Liver (tissue), 9 donors: Measurements from ENCODE around the gene CDK5RAP3. TPM values are rescaled to one million over a fixed set of nuclear protein-coding genes. Genes with fewer than 3 reads are reported as not detected.

Experiments
- DNase-seq: peaks from one replicate; pipeline ENCODE4 v3.0.0-alpha.2; 2017; ENCODE audit warnings: low spot score
- H3K27ac ChIP-seq, 2 donors: one replicate each; pipeline ENCODE4 v1.7.0; 2013; ENCODE audit warnings: inconsistent platforms in 2 of 2, low read length in 2 of 2, control low read depth in 1 of 2, low read depth in 1 of 2, mild to moderate bottlenecking in 1 of 2
- H3K27me3 ChIP-seq, 4 donors: one replicate each; pipeline versions ENCODE4 v1.6.1 to v1.7.0; 2013; ENCODE audit warnings: low read length in 3 of 4, inconsistent platforms in 1 of 4, mild to moderate bottlenecking in 1 of 4, moderate library complexity in 1 of 4; ENCODE audit not compliant: control insufficient read depth in 4 of 4, insufficient read depth in 4 of 4
- H3K36me3 ChIP-seq, 4 donors: one replicate each; pipeline versions ENCODE4 v1.6.1 to v1.7.0; 2013; ENCODE audit warnings: low read length in 3 of 4, mild to moderate bottlenecking in 3 of 4, low read depth in 1 of 4, moderate library complexity in 1 of 4; ENCODE audit not compliant: control insufficient read depth in 4 of 4, insufficient read depth in 3 of 4
- H3K4me1 ChIP-seq, 4 donors: one replicate each; pipeline versions ENCODE4 v1.6.1 to v1.7.0; 2013; ENCODE audit warnings: low read length in 3 of 4, mild to moderate bottlenecking in 3 of 4, moderate library complexity in 1 of 4; ENCODE audit not compliant: control insufficient read depth in 4 of 4, insufficient read depth in 4 of 4
- H3K4me3 ChIP-seq, 3 donors: one replicate each; pipeline versions ENCODE4 v1.6.1 to v1.7.0; 2013; ENCODE audit warnings: low read length in 3 of 3, control low read depth in 1 of 3, low read depth in 1 of 3, mild to moderate bottlenecking in 1 of 3
- H3K9ac ChIP-seq, 2 donors: one replicate each; pipeline ENCODE4 v1.7.0; 2013; ENCODE audit warnings: low read length in 2 of 2, mild to moderate bottlenecking in 2 of 2, moderate library complexity in 2 of 2, control low read depth in 1 of 2, low read depth in 1 of 2
- H3K9me3 ChIP-seq, 4 donors: one replicate each; pipeline versions ENCODE4 v1.6.1 to v1.7.0; 2013; ENCODE audit warnings: low read length in 3 of 4; ENCODE audit not compliant: control insufficient read depth in 4 of 4
- CTCF ChIP-seq: fragments of 150-350 bp; IDR thresholded peaks from 2 replicates; pipeline ENCODE4 v1.5.1; 2017; ENCODE audit warnings: improper control_type of control experiment, low read depth, low read length; ENCODE audit not compliant: missing input control
- EGR1 ChIP-seq, 2 donors: IDR thresholded peaks; 2 replicates each; pipeline ENCODE4 v1.6.1; 2016 to 2018; ENCODE audit warnings: antibody characterized with exemption in 2 of 2, low read depth in 2 of 2
- FOXA1 ChIP-seq: IDR thresholded peaks from 2 replicates; pipeline ENCODE4 v1.6.1; 2016; ENCODE audit warnings: antibody characterized with exemption
- FOXA2 ChIP-seq: IDR thresholded peaks from 2 replicates; pipeline ENCODE4 v1.6.1; 2016; ENCODE audit warnings: antibody characterized with exemption
- GABPA ChIP-seq, 2 donors: IDR thresholded peaks in 1 of 2; conservative IDR thresholded peaks in 1 of 2; 2 replicates each; pipeline ENCODE4 v1.6.1; 2016; ENCODE audit warnings: antibody characterized with exemption in 2 of 2, mild to moderate bottlenecking in 1 of 2, moderate library complexity in 1 of 2
- HNF4G ChIP-seq: IDR thresholded peaks from 2 replicates; pipeline ENCODE4 v1.6.1; 2016; ENCODE audit warnings: antibody characterized with exemption
- JUND ChIP-seq, 2 donors: IDR thresholded peaks; 2 replicates each; pipeline ENCODE4 v1.6.1; 2016; ENCODE audit warnings: antibody characterized with exemption in 2 of 2
- NR2F2 ChIP-seq: IDR thresholded peaks from 2 replicates; pipeline ENCODE4 v1.6.1; 2016; ENCODE audit warnings: antibody characterized with exemption
- RAD21 ChIP-seq, 2 donors: IDR thresholded peaks; 2 replicates each; pipeline ENCODE4 v1.6.1; 2016; ENCODE audit warnings: antibody characterized with exemption in 2 of 2, mild to moderate bottlenecking in 2 of 2
- SP1 ChIP-seq: IDR thresholded peaks from 2 replicates; pipeline ENCODE4 v1.6.1; 2018; ENCODE audit warnings: antibody characterized with exemption, mild to moderate bottlenecking
- TAF1 ChIP-seq: conservative IDR thresholded peaks from 2 replicates; pipeline ENCODE4 v1.6.1; 2016; ENCODE audit warnings: antibody characterized with exemption, mild to moderate bottlenecking
- YY1 ChIP-seq: IDR thresholded peaks from 2 replicates; pipeline ENCODE4 v1.6.1; 2016; ENCODE audit warnings: antibody characterized with exemption, mild to moderate bottlenecking
- WGBS: extraction: QIAGEN DNeasy Blood & Tissue Kit; methylation state at CpG from one replicate; pipeline ENCODE4 v1.1.7; 2013; 5-methylcytosine and 5-hydroxymethylcytosine counted together
- polyA plus RNA-seq, 2 donors: library from polyadenylated mRNA; stranded (reverse) in 1 of 2; unstranded in 1 of 2; fragments of 200-250 nt in 1 of 2; fragments of >200 nt in 1 of 2; fragmentation: Nextera tagmentation in 1 of 2; extraction: Ambion mirVana in 1 of 2; gene quantifications; one replicate each; pipeline versions ENCODE4 v1.2.1 to v1.2.3, GENCODE V29; 2013 to 2015
- total RNA-seq, 2 donors: library from RNA; depleted of rRNA; stranded (reverse); fragments of >200 nt; gene quantifications; one replicate each; pipeline ENCODE4 v1.2.3, GENCODE V29; 2014
- TF ChIP-seq, protein P1 (sequence below): IDR thresholded peaks from 2 replicates; pipeline ENCODE4 v1.6.1; 2016; ENCODE audit warnings: antibody characterized with exemption, mild to moderate bottlenecking
- TF ChIP-seq, protein P2 (sequence below): IDR thresholded peaks from 2 replicates; pipeline ENCODE4 v1.6.1; 2016; ENCODE audit warnings: antibody characterized with exemption
- donor health status: healthy.
- donor health status: healthy.
- donor health status: healthy.
- donor health status: healthy.
- donor health status: healthy.

Gene CDK5RAP3
- total and polyA plus RNA-seq, 4 donors, result 44.6 to 120 (median 74.7) TPM

GRCh38 chr17:47949946-47950345, 21.0 kb upstream of the CDK5RAP3 start:
- 19% methylated on average over 3 of the region's 3 CpGs for WGBS
- H3K9me3 ChIP-seq, result no peaks in the 10 kb centered on the region
- TF ChIP-seq EGR1 (IDR thresholded peaks at IDR 0.05; ENCODE audit: low read depth in 2 of 2) (no peak), FOXA2 (no peak), JUND (IDR thresholded peaks at IDR 0.05) (no peak), NR2F2 (no peak), TAF1 (no peak), GABPA (IDR thresholded peaks at IDR 0.05 in 1 of 2, conservative IDR thresholded peaks at IDR 0.05 in 1 of 2) (no peak), CTCF (no peak), FOXA1 (no peak), YY1 (no peak), SP1 (no peak), HNF4G (no peak)
- TF ChIP-seq, protein P1, sequence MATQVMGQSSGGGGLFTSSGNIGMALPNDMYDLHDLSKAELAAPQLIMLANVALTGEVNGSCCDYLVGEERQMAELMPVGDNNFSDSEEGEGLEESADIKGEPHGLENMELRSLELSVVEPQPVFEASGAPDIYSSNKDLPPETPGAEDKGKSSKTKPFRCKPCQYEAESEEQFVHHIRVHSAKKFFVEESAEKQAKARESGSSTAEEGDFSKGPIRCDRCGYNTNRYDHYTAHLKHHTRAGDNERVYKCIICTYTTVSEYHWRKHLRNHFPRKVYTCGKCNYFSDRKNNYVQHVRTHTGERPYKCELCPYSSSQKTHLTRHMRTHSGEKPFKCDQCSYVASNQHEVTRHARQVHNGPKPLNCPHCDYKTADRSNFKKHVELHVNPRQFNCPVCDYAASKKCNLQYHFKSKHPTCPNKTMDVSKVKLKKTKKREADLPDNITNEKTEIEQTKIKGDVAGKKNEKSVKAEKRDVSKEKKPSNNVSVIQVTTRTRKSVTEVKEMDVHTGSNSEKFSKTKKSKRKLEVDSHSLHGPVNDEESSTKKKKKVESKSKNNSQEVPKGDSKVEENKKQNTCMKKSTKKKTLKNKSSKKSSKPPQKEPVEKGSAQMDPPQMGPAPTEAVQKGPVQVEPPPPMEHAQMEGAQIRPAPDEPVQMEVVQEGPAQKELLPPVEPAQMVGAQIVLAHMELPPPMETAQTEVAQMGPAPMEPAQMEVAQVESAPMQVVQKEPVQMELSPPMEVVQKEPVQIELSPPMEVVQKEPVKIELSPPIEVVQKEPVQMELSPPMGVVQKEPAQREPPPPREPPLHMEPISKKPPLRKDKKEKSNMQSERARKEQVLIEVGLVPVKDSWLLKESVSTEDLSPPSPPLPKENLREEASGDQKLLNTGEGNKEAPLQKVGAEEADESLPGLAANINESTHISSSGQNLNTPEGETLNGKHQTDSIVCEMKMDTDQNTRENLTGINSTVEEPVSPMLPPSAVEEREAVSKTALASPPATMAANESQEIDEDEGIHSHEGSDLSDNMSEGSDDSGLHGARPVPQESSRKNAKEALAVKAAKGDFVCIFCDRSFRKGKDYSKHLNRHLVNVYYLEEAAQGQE, result no peak
- no peaks in the 10 kb centered on the region for H3K36me3 ChIP-seq
- DNase-seq, result no peak
- H3K27ac ChIP-seq, result peak overlapping the region; percentile 92 to 94
- H3K4me3 ChIP-seq, result peak overlapping the region in 1 of 3 donors; percentile 14
- H3K4me1 ChIP-seq, result peaks cover 21 to 65% (median 58%) of the 10 kb centered on the region in 4 donors
- H3K27me3 ChIP-seq, result no peaks in the 10 kb centered on the region
- peak overlapping the region; percentile 12 to 67 for H3K9ac ChIP-seq

DNA sequence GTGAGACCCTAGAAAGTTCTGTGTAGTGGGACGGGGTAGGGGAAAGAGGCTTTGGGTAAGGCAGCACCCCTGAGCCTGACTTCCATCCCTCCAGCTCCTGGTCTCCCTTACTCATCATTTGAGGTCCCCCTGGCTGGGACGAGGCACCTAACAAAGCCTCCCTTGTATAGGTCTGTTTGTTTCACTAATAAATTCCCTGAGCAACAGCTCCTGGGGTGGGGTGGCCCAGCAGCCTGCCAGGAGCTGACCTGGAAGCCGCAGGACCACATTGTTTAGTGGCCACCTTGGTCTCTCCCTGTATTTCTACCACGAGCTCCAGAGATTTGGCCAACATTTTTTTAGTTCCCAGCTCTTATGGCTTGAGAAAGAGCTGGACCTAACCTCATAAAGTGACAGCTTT, 20.5 kb upstream of the CDK5RAP3 start:
- peak overlapping the region in 1 of 2 donors; percentile 64 for H3K9ac ChIP-seq
- peak overlapping the region; percentile 92 to 94 for H3K27ac ChIP-seq
- DNase-seq, result no peak
- H3K9me3 ChIP-seq, result no peaks in the 10 kb centered on the region
- TF ChIP-seq EGR1 (IDR thresholded peaks at IDR 0.05; ENCODE audit: low read depth in 2 of 2) (no peak), NR2F2 (no peak), FOXA2 (no peak), CTCF (no peak), TAF1 (no peak), SP1 (no peak), RAD21 (IDR thresholded peaks at IDR 0.05) (no peak), JUND (IDR thresholded peaks at IDR 0.05) (no peak), HNF4G (no peak)
- TF ChIP-seq, protein P2, sequence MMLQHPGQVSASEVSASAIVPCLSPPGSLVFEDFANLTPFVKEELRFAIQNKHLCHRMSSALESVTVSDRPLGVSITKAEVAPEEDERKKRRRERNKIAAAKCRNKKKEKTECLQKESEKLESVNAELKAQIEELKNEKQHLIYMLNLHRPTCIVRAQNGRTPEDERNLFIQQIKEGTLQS, result no peak
- TF ChIP-seq, protein P1, result no peak
- peaks cover 23 to 65% (median 57%) of the 10 kb centered on the region in 4 donors for H3K4me1 ChIP-seq
- no peak overlapping the region for H3K4me3 ChIP-seq
- no peaks in the 10 kb centered on the region for H3K36me3 ChIP-seq
- 79% methylated on average over 4 of the region's 4 CpGs for WGBS
- no peaks in the 10 kb centered on the region for H3K27me3 ChIP-seq
